Activated naive CD8-positive, alpha-beta T cell treated with anti-CD3 and anti-CD28 coated beads for 36 hours (primary cell): Measurements from ENCODE around the gene FAS. TPM values are rescaled to one million over a fixed set of nuclear protein-coding genes. Genes with fewer than 3 reads are reported as not detected.

Experiments used
- total RNA-seq, 2 experiments: library from RNA; stranded (reverse); gene quantifications; one replicate each; pipeline ENCODE4 v1.2.3, GENCODE V29; 2021

The FAS gene
- total RNA-seq, 2 experiments from 2014 or later: 31.1 to 33.4 TPM

Other genes starting within 250 kb of the FAS start
- gene LIPN, start 230.8 kb upstream of the FAS start, total RNA-seq: not detected
- not detected for gene LIPM, start 188.1 kb upstream of the FAS start, total RNA-seq
- not detected for gene ANKRD22, start 139.0 kb upstream of the FAS start, total RNA-seq
- gene STAMBPL1, start 110.6 kb upstream of the FAS start, total RNA-seq: 10 to 100 TPM; 27.8 to 28.4 TPM
- 1 to 10 TPM; 4.7 to 5.0 TPM for gene ACTA2, start 38.0 kb upstream of the FAS start, total RNA-seq
- under 1 TPM; 0.16 to 0.21 TPM for gene CH25H, start 216.5 kb downstream of the FAS start, total RNA-seq